H9 (cell line): ENCODE measurements around the gene MCEE. TPM values are rescaled to one million over a fixed set of nuclear protein-coding genes. Genes with fewer than 3 reads are reported as not detected.

Experiments
- DNase-seq: peaks from one replicate; pipeline ENCODE4 v3.0.0-alpha.2; 2017
- H2AFZ ChIP-seq: one replicate; pipeline ENCODE4 v1.6.1; 2013; ENCODE audit warnings: mild to moderate bottlenecking, low read length, control low read depth, moderate library complexity
- H2AK5ac ChIP-seq: 2 replicates; pipeline ENCODE4 v1.6.1; 2013; ENCODE audit warnings: low read length, control low read depth, mixed read lengths; ENCODE audit not compliant: insufficient read length
- H2BK120ac ChIP-seq: one replicate; pipeline ENCODE4 v1.6.1; 2013; ENCODE audit warnings: low read depth, mild to moderate bottlenecking, low read length, control low read depth, inconsistent platforms; ENCODE audit not compliant: poor library complexity, severe bottlenecking
- H2BK12ac ChIP-seq: 2 replicates; pipeline ENCODE4 v1.6.1; 2013; ENCODE audit warnings: low read length, control low read depth, mixed read lengths, low read depth; ENCODE audit not compliant: insufficient read length
- H2BK15ac ChIP-seq: 2 replicates; pipeline ENCODE4 v1.6.1; 2013; ENCODE audit warnings: low read depth, low read length, control low read depth
- H2BK20ac ChIP-seq: one replicate; pipeline ENCODE4 v1.6.1; 2013; ENCODE audit warnings: low read depth, mild to moderate bottlenecking, low read length, control low read depth, inconsistent platforms; ENCODE audit not compliant: poor library complexity, severe bottlenecking
- H2BK5ac ChIP-seq: 2 replicates; pipeline ENCODE4 v1.6.1; 2013; ENCODE audit warnings: low read length, control low read depth, mixed read lengths; ENCODE audit not compliant: insufficient read length
- H3K14ac ChIP-seq: 2 replicates; pipeline ENCODE4 v1.6.1; 2013; ENCODE audit warnings: low read length, control low read depth; ENCODE audit not compliant: insufficient read depth
- H3K18ac ChIP-seq: 2 replicates; pipeline ENCODE4 v1.6.1; 2013; ENCODE audit warnings: low read depth, mild to moderate bottlenecking, mixed read lengths, low read length, control low read depth; ENCODE audit not compliant: insufficient read length
- H3K23ac ChIP-seq: 2 replicates; pipeline ENCODE4 v1.6.1; 2013; ENCODE audit warnings: low read length, control low read depth, mixed read lengths, low read depth; ENCODE audit not compliant: insufficient read length
- H3K23me2 ChIP-seq: 2 replicates; pipeline ENCODE4 v1.6.1; 2013; ENCODE audit warnings: low read depth, mild to moderate bottlenecking, mixed read lengths, low read length, control low read depth; ENCODE audit not compliant: insufficient read length, poor library complexity, severe bottlenecking
- H3K27ac ChIP-seq: 2 replicates; pipeline ENCODE4 v1.5.1; 2013; ENCODE audit warnings: low read length, control low read depth, mixed read lengths, low read depth; ENCODE audit not compliant: insufficient read length
- H3K27me3 ChIP-seq: 2 replicates; pipeline ENCODE4 v1.6.1; 2013; ENCODE audit warnings: low read length, control low read depth, inconsistent platforms; ENCODE audit not compliant: insufficient read depth
- H3K4ac ChIP-seq: 2 replicates; pipeline ENCODE4 v1.6.1; 2013; ENCODE audit warnings: low read depth, mild to moderate bottlenecking, control low read depth, inconsistent platforms, low read length, moderate library complexity
- H3K4me1 ChIP-seq: 2 replicates; pipeline ENCODE4 v1.6.1; 2013; ENCODE audit warnings: low read length, control low read depth, inconsistent platforms; ENCODE audit not compliant: insufficient read depth
- H3K4me2 ChIP-seq: 2 replicates; pipeline ENCODE4 v1.6.1; 2013; ENCODE audit warnings: low read length, control low read depth, mixed read lengths; ENCODE audit not compliant: insufficient read length, insufficient read depth
- H3K56ac ChIP-seq: 2 replicates; pipeline ENCODE4 v1.6.1; 2013; ENCODE audit warnings: low read depth, mild to moderate bottlenecking, mixed read lengths, low read length, control low read depth; ENCODE audit not compliant: insufficient read length
- H3K79me1 ChIP-seq: 2 replicates; pipeline ENCODE4 v1.6.1; 2013; ENCODE audit warnings: low read depth, mild to moderate bottlenecking, moderate library complexity, low read length, control low read depth, inconsistent platforms; ENCODE audit not compliant: insufficient read depth, poor library complexity, severe bottlenecking
- H3K79me2 ChIP-seq: 2 replicates; pipeline ENCODE4 v1.6.1; 2013; ENCODE audit warnings: low read length, control low read depth, inconsistent platforms; ENCODE audit not compliant: insufficient read depth
- H3K9ac ChIP-seq: 2 replicates; pipeline ENCODE4 v1.6.1; 2013; ENCODE audit warnings: low read length, control low read depth, mixed read lengths; ENCODE audit not compliant: insufficient read length; ENCODE audit errors: extremely low read depth
- H3K9me3 ChIP-seq: one replicate; pipeline ENCODE4 v1.6.1; 2013; ENCODE audit warnings: low read depth, low read length, inconsistent platforms; ENCODE audit not compliant: control insufficient read depth
- H3T11ph ChIP-seq: one replicate; pipeline ENCODE4 v1.6.1; 2013; ENCODE audit warnings: mild to moderate bottlenecking, low read length, control low read depth, inconsistent platforms
- H4K20me1 ChIP-seq: one replicate; pipeline ENCODE4 v1.6.1; 2013; ENCODE audit not compliant: control insufficient read depth, insufficient read length, insufficient read depth
- H4K5ac ChIP-seq: 2 replicates; pipeline ENCODE4 v1.6.1; 2013; ENCODE audit warnings: low read depth, mild to moderate bottlenecking, mixed read lengths, low read length, control low read depth; ENCODE audit not compliant: insufficient read length
- H4K8ac ChIP-seq: replicated peaks from 2 replicates; pipeline ENCODE4 v1.6.1; 2013; ENCODE audit warnings: low read length, control low read depth, mixed read lengths, low read depth; ENCODE audit not compliant: insufficient read length
- H4K91ac ChIP-seq: 2 replicates; pipeline ENCODE4 v1.6.1; 2013; ENCODE audit warnings: low read depth, mild to moderate bottlenecking, moderate library complexity, mixed read lengths, low read length, control low read depth; ENCODE audit not compliant: insufficient read length
- H3K27ac Mint-ChIP-seq, 3 experiments: 2 replicates in 2 of 3; 3 replicates in 1 of 3; pipeline ENCODE4 v1.8.0; 2020 to 2021; ENCODE audit warnings: mixed read lengths in 3 of 3, mild to moderate bottlenecking in 1 of 3, moderate library complexity in 1 of 3
- H3K27me3 Mint-ChIP-seq: 2 replicates; pipeline ENCODE4 v1.8.0; 2021; ENCODE audit warnings: low read depth, mild to moderate bottlenecking, moderate library complexity, mixed read lengths
- H3K36me3 Mint-ChIP-seq, 3 experiments: 2 replicates in 2 of 3; 3 replicates in 1 of 3; pipeline ENCODE4 v1.8.0; 2020 to 2021; ENCODE audit warnings: low read depth in 3 of 3, mixed read lengths in 3 of 3; ENCODE audit not compliant: insufficient read depth in 1 of 3
- H3K4me1 Mint-ChIP-seq, 2 experiments: 2 replicates each; pipeline ENCODE4 v1.8.0; 2020; ENCODE audit warnings: mixed read lengths in 2 of 2
- H3K4me3 Mint-ChIP-seq, 2 experiments: 2 replicates in 1 of 2; 3 replicates in 1 of 2; pipeline ENCODE4 v1.8.0; 2020 to 2021; ENCODE audit warnings: mild to moderate bottlenecking in 2 of 2, mixed read lengths in 2 of 2, moderate library complexity in 1 of 2
- H3K9me3 Mint-ChIP-seq, 2 experiments: 2 replicates in 1 of 2; 3 replicates in 1 of 2; pipeline ENCODE4 v1.8.0; 2020; ENCODE audit warnings: mild to moderate bottlenecking in 2 of 2, mixed read lengths in 2 of 2, moderate library complexity in 1 of 2
- WGBS: extraction: QIAGEN DNeasy Blood & Tissue Kit; methylation state at CpG from one replicate; pipeline ENCODE4 v1.1.7; 2013; ENCODE audit warnings: missing lambda C conversion rate, low lambda C conversion rate, mixed read lengths; ENCODE audit not compliant: insufficient read length; ENCODE audit errors: extremely low coverage; 5-methylcytosine and 5-hydroxymethylcytosine counted together
- total RNA-seq: library from RNA; stranded (reverse); gene quantifications from 2 replicates; pipeline ENCODE4 v1.2.1, GENCODE V29; 2021
- TF ChIP-seq, protein P1 (sequence below): fragments of 200-600 bp; sonication (generic); conservative IDR thresholded peaks from 3 replicates; pipeline ENCODE4 v1.8.0; 2021; ENCODE audit warnings: antibody characterized with exemption, mild to moderate bottlenecking

MCEE gene
- total RNA-seq, 1 experiment from 2014 or later = 12.5 TPM

GRCh38 chr2:71121479-71121878 is 8.6 kb downstream of the MCEE start:
- no peak overlapping the region for H2BK20ac ChIP-seq
- H3K9ac ChIP-seq = no peak overlapping the region
- H3K56ac ChIP-seq = no peak overlapping the region
- TF ChIP-seq, protein P1, sequence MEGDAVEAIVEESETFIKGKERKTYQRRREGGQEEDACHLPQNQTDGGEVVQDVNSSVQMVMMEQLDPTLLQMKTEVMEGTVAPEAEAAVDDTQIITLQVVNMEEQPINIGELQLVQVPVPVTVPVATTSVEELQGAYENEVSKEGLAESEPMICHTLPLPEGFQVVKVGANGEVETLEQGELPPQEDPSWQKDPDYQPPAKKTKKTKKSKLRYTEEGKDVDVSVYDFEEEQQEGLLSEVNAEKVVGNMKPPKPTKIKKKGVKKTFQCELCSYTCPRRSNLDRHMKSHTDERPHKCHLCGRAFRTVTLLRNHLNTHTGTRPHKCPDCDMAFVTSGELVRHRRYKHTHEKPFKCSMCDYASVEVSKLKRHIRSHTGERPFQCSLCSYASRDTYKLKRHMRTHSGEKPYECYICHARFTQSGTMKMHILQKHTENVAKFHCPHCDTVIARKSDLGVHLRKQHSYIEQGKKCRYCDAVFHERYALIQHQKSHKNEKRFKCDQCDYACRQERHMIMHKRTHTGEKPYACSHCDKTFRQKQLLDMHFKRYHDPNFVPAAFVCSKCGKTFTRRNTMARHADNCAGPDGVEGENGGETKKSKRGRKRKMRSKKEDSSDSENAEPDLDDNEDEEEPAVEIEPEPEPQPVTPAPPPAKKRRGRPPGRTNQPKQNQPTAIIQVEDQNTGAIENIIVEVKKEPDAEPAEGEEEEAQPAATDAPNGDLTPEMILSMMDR = no peak
- H3K27me3 Mint-ChIP-seq = no peaks in the 10 kb centered on the region
- no peaks in the 10 kb centered on the region for H3K9me3 Mint-ChIP-seq
- H4K5ac ChIP-seq = no peak overlapping the region
- no peaks in the 10 kb centered on the region for H3K27me3 ChIP-seq
- H3K27ac ChIP-seq = no peak overlapping the region
- no peaks in the 10 kb centered on the region for H3K23me2 ChIP-seq
- H3K4me3 Mint-ChIP-seq = no peak overlapping the region
- no peak overlapping the region for H3K14ac ChIP-seq
- DNase-seq = no peak
- no peaks in the 10 kb centered on the region for H4K20me1 ChIP-seq
- WGBS = no CpG with 5 or more reads among the region's 1 CpG
- no peaks in the 10 kb centered on the region for H3K79me1 ChIP-seq
- no peaks in the 10 kb centered on the region for H3K4me1 Mint-ChIP-seq
- H3K9me3 ChIP-seq = no peaks in the 10 kb centered on the region
- no peak overlapping the region for H3K4ac ChIP-seq
- peaks cover 14 to 45% (median 25%) of the 10 kb centered on the region in 3 experiments; a peak in 6 of 7 replicates for H3K36me3 Mint-ChIP-seq
- no peak overlapping the region for H2AFZ ChIP-seq
- H2BK15ac ChIP-seq = no peak overlapping the region
- no peak overlapping the region for H2BK12ac ChIP-seq
- no peak overlapping the region for H2BK120ac ChIP-seq
- no peaks in the 10 kb centered on the region for H3K4me1 ChIP-seq
- H2AK5ac ChIP-seq = no peak overlapping the region
- H2BK5ac ChIP-seq = no peak overlapping the region
- no peak overlapping the region for H3K27ac Mint-ChIP-seq
- no peak overlapping the region for H3K4me2 ChIP-seq
- no peak overlapping the region for H4K8ac ChIP-seq
- no peak overlapping the region for H4K91ac ChIP-seq
- no peaks in the 10 kb centered on the region for H3K79me2 ChIP-seq
- H3K23ac ChIP-seq = no peak overlapping the region
- no peak overlapping the region for H3T11ph ChIP-seq
- no peak overlapping the region for H3K18ac ChIP-seq
